WTC11 (cell line): Measurements from ENCODE around the gene TSPAN2. TPM values are rescaled to one million over a fixed set of nuclear protein-coding genes. Genes with fewer than 3 reads are reported as not detected.

Experiments used
- ATAC-seq: fragments of 200-7000 bp; cut with Tn5 transposase; 2 replicates; pipeline ENCODE4 v1.10.0; 2021; ENCODE audit warnings: mild to moderate bottlenecking, moderate library complexity
- CTCF ChIA-PET: fragments of 300-600 bp; sonication (Branson Sonifier 250); formaldehyde crosslinking; loops from one replicate; lab custom pipeline; 2021; ENCODE audit warnings: antibody characterized with exemption; lab: Charles Lee
- POLR2A ChIA-PET: fragments of 350-600 bp; sonication (Branson Sonifier 250); formaldehyde crosslinking; loops from one replicate; lab custom pipeline; 2021; ENCODE audit warnings: antibody characterized with exemption; lab: Charles Lee
- DNase-seq: peaks from one replicate; pipeline ENCODE4 v3.0.0; 2021; ENCODE audit warnings: low spot score
- H3K27ac Mint-ChIP-seq: 2 replicates; pipeline ENCODE4 v1.8.0; 2021; ENCODE audit warnings: mixed read lengths
- H3K27me3 Mint-ChIP-seq: 2 replicates; pipeline ENCODE4 v1.8.0; 2021; ENCODE audit warnings: low read depth, mild to moderate bottlenecking, moderate library complexity, mixed read lengths
- H3K36me3 Mint-ChIP-seq: 2 replicates; pipeline ENCODE4 v1.8.0; 2021; ENCODE audit warnings: mixed read lengths
- H3K4me1 Mint-ChIP-seq: 2 replicates; pipeline ENCODE4 v1.8.0; 2022; ENCODE audit warnings: mixed read lengths
- H3K4me3 Mint-ChIP-seq: 2 replicates; pipeline ENCODE4 v1.8.0; 2021; ENCODE audit warnings: mild to moderate bottlenecking, moderate library complexity, mixed read lengths
- H3K9me3 Mint-ChIP-seq: 2 replicates; pipeline ENCODE4 v1.8.0; 2021; ENCODE audit warnings: mixed read lengths
- ATF2 ChIP-seq: sonication (generic); formaldehyde crosslinking; IDR thresholded peaks from 2 replicates; pipeline ENCODE4 v1.8.1; 2022; ENCODE audit warnings: low read depth, missing genetic modification reagents, borderline replicate concordance
- ATF6 ChIP-seq: sonication (generic); formaldehyde crosslinking; IDR thresholded peaks from 2 replicates; pipeline ENCODE4 v1.8.1; 2023; ENCODE audit warnings: mild to moderate bottlenecking, missing genetic modification reagents
- E2F1 ChIP-seq: sonication (generic); formaldehyde crosslinking; IDR thresholded peaks from 2 replicates; pipeline ENCODE4 v1.8.0; 2022; ENCODE audit warnings: mild to moderate bottlenecking, missing genetic modification reagents
- ELF4 ChIP-seq: sonication (generic); formaldehyde crosslinking; IDR thresholded peaks from 2 replicates; pipeline ENCODE4 v1.8.1; 2022; ENCODE audit warnings: low read depth, mild to moderate bottlenecking, moderate library complexity, missing genetic modification reagents
- ESRRA ChIP-seq: sonication (generic); formaldehyde crosslinking; IDR thresholded peaks from 2 replicates; pipeline ENCODE4 v1.8.1; 2022; ENCODE audit warnings: mild to moderate bottlenecking, missing genetic modification reagents, borderline replicate concordance
- FOXK1 ChIP-seq: sonication (generic); formaldehyde crosslinking; IDR thresholded peaks from 2 replicates; pipeline ENCODE4 v1.8.0; 2022; ENCODE audit warnings: mild to moderate bottlenecking, moderate library complexity, missing genetic modification reagents
- FOXP1 ChIP-seq: sonication (generic); formaldehyde crosslinking; IDR thresholded peaks from 2 replicates; pipeline ENCODE4 v1.8.0; 2022; ENCODE audit warnings: missing genetic modification reagents, mild to moderate bottlenecking, moderate library complexity, borderline replicate concordance
- IRF2 ChIP-seq: sonication (generic); formaldehyde crosslinking; IDR thresholded peaks from 2 replicates; pipeline ENCODE4 v1.8.0; 2022; ENCODE audit warnings: low read depth, missing genetic modification reagents, borderline replicate concordance
- MLX ChIP-seq: sonication (generic); formaldehyde crosslinking; IDR thresholded peaks from 2 replicates; pipeline ENCODE4 v1.8.1; 2023; ENCODE audit warnings: mild to moderate bottlenecking, missing genetic modification reagents, moderate library complexity
- MXD4 ChIP-seq: fragments of 250-450 bp; sonication (Bioruptor Pico); IDR thresholded peaks from 2 replicates; pipeline ENCODE4 v1.8.0; 2021; ENCODE audit warnings: mild to moderate bottlenecking, moderate library complexity, borderline replicate concordance
- NFYB ChIP-seq: sonication (generic); formaldehyde crosslinking; conservative IDR thresholded peaks from 2 replicates; pipeline ENCODE4 v1.8.0; 2022; ENCODE audit warnings: low read depth, missing genetic modification reagents
- RELA ChIP-seq: sonication (generic); formaldehyde crosslinking; IDR thresholded peaks from 2 replicates; pipeline ENCODE4 v1.8.1; 2022; ENCODE audit warnings: missing genetic modification reagents, mild to moderate bottlenecking, borderline replicate concordance
- SMAD3 ChIP-seq: sonication (generic); formaldehyde crosslinking; IDR thresholded peaks from 2 replicates; pipeline ENCODE4 v1.8.0; 2022; ENCODE audit warnings: missing genetic modification reagents, mild to moderate bottlenecking, borderline replicate concordance
- USF1 ChIP-seq: sonication (generic); formaldehyde crosslinking; IDR thresholded peaks from 2 replicates; pipeline ENCODE4 v1.8.0; 2022; ENCODE audit warnings: mild to moderate bottlenecking, missing genetic modification reagents
- ZNF219 ChIP-seq: sonication (generic); formaldehyde crosslinking; IDR thresholded peaks from 2 replicates; pipeline ENCODE4 v1.8.0; 2023; ENCODE audit warnings: missing genetic modification reagents, mild to moderate bottlenecking, borderline replicate concordance
- ZNF232 ChIP-seq: sonication (generic); formaldehyde crosslinking; IDR thresholded peaks from 2 replicates; pipeline ENCODE4 v1.8.0; 2022; ENCODE audit warnings: mild to moderate bottlenecking, missing genetic modification reagents
- ZNF281 ChIP-seq: sonication (generic); formaldehyde crosslinking; IDR thresholded peaks from 2 replicates; pipeline ENCODE4 v1.8.0; 2023; ENCODE audit warnings: mild to moderate bottlenecking, missing genetic modification reagents
- ZNF317 ChIP-seq: sonication (generic); formaldehyde crosslinking; IDR thresholded peaks from 2 replicates; pipeline ENCODE4 v1.8.1; 2023; ENCODE audit warnings: low read depth, mild to moderate bottlenecking, moderate library complexity, missing genetic modification reagents, borderline replicate concordance
- ZNF396 ChIP-seq: fragments of 250-450 bp; sonication (Bioruptor Pico); IDR thresholded peaks from 2 replicates; pipeline ENCODE4 v1.8.0; 2021; ENCODE audit warnings: mild to moderate bottlenecking, moderate library complexity, borderline replicate concordance
- ZNF423 ChIP-seq: fragments of 250-450 bp; sonication (Bioruptor Pico); IDR thresholded peaks from 2 replicates; pipeline ENCODE4 v2.1.2; 2022; ENCODE audit warnings: mild to moderate bottlenecking, moderate library complexity
- ZNF671 ChIP-seq: fragments of 250-450 bp; sonication (Bioruptor Pico); IDR thresholded peaks from 2 replicates; pipeline ENCODE4 v1.8.0; 2021; ENCODE audit warnings: mild to moderate bottlenecking
- ZSCAN18 ChIP-seq: fragments of 250-450 bp; sonication (Bioruptor Pico); IDR thresholded peaks from 2 replicates; pipeline ENCODE4 v2.1.2; 2022; ENCODE audit warnings: mild to moderate bottlenecking, moderate library complexity
- total RNA-seq: library from RNA; stranded (reverse); gene quantifications from 3 replicates; pipeline ENCODE4 v1.2.3, GENCODE V29; 2021
- TF ChIP-seq, protein P1 (sequence below): sonication (generic); formaldehyde crosslinking; IDR thresholded peaks from 2 replicates; pipeline ENCODE4 v1.8.0; 2022; ENCODE audit warnings: mild to moderate bottlenecking, missing genetic modification reagents

The TSPAN2 gene
- total RNA-seq, 1 experiment from 2014 or later, result 12.0 TPM

GRCh38 chr1:115138973-115139372 is 49.7 kb upstream of the TSPAN2 start (continued):
- TF ChIP-seq ELF4 (CRISPR knock-in tag), result no peak
- TF ChIP-seq MLX (CRISPR knock-in tag), result no peak
- TF ChIP-seq ZSCAN18 (CRISPR knock-in tag), result no peak
- TF ChIP-seq FOXK1 (CRISPR knock-in tag), result no peak
- no peak for TF ChIP-seq ZNF281 (CRISPR knock-in tag)
- TF ChIP-seq ZNF423 (CRISPR knock-in tag), result no peak
- no peak for TF ChIP-seq E2F1
- TF ChIP-seq, protein P1, sequence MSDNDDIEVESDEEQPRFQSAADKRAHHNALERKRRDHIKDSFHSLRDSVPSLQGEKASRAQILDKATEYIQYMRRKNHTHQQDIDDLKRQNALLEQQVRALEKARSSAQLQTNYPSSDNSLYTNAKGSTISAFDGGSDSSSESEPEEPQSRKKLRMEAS (CRISPR knock-in tag), result peak; percentile 52; the same call in 1 of the 2 replicates
- TF ChIP-seq ZNF396, result no peak
- no peak for TF ChIP-seq FOXP1 (CRISPR knock-in tag)
- TF ChIP-seq ZNF317 (CRISPR knock-in tag), result no peak

DNA sequence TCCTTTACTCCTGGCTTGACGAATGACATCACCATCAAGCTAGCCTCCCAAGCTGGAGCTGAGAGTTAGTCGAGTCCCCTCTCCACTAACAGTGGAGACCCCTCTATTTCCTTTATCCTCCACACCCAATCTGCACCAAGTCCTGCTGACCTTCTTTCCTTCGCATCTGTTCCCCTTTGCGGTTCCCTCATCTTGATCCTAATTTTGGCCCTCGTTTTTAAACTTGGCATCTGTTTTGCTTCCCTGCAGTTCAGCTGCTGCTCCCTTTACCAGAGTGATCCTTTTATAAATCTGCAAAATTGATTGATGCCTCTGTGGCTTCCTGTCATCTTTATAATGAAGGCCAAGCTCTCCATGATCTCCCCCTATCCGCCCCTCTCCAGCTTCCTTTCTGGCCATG is 49.0 kb upstream of the TSPAN2 start:
- CTCF ChIA-PET, result interaction anchor here (1.1 to 4.5 kb wide), 12 partner anchors 9 to 457 kb away, joined by 3 to 36 read pairs (median 8); partner anchors contain the start of gene NGF

GRCh38 chr1:115137191-115137590 is 47.9 kb upstream of the TSPAN2 start:
- H3K9me3 Mint-ChIP-seq, result no peaks in the 10 kb centered on the region
- DNase-seq, result no peak
- ChIA-PET POLR2A (no interaction called here), CTCF (interaction anchor here (1.0 to 4.5 kb wide), 7 partner anchors 46 to 570 kb away, joined by 3 to 36 read pairs (median 5); no protein-coding TSS in a partner anchor)
- no peak overlapping the region for H3K4me3 Mint-ChIP-seq
- no peaks in the 10 kb centered on the region; the same call in none of the 2 replicates for H3K27me3 Mint-ChIP-seq
- ATAC-seq, result no peak
- no peak overlapping the region for H3K27ac Mint-ChIP-seq
- H3K36me3 Mint-ChIP-seq, result no peaks in the 10 kb centered on the region
- no peaks in the 10 kb centered on the region for H3K4me1 Mint-ChIP-seq
- no peak for TF ChIP-seq SMAD3 (CRISPR knock-in tag)
- TF ChIP-seq ZNF219 (CRISPR knock-in tag), result no peak
- no peak for TF ChIP-seq RELA (CRISPR knock-in tag)
- TF ChIP-seq ATF2, result no peak
- no peak for TF ChIP-seq NFYB (CRISPR knock-in tag)
- TF ChIP-seq ATF6 (CRISPR knock-in tag), result no peak
- TF ChIP-seq ZNF671, result no peak
- TF ChIP-seq MXD4, result no peak
- TF ChIP-seq IRF2 (CRISPR knock-in tag), result no peak
- no peak for TF ChIP-seq USF1 (CRISPR knock-in tag)
- TF ChIP-seq ESRRA (CRISPR knock-in tag), result no peak
- TF ChIP-seq ZNF232 (CRISPR knock-in tag), result no peak

More for the DNA sequence above, 49.0 kb upstream of the TSPAN2 start:
- TF ChIP-seq IRF2 (CRISPR knock-in tag), result no peak
- H3K27me3 Mint-ChIP-seq, result no peaks in the 10 kb centered on the region; the same call in none of the 2 replicates
- POLR2A ChIA-PET, result interaction anchor here (0.6 kb wide), 1 partner anchor 332 kb away, joined by 6 read pairs; no protein-coding TSS in a partner anchor
- H3K4me3 Mint-ChIP-seq, result no peak overlapping the region
- no peaks in the 10 kb centered on the region for H3K9me3 Mint-ChIP-seq
- no peak overlapping the region for H3K27ac Mint-ChIP-seq
- H3K4me1 Mint-ChIP-seq, result peaks cover 4% of the 10 kb centered on the region; the same call in 1 of the 2 replicates
- no peaks in the 10 kb centered on the region for H3K36me3 Mint-ChIP-seq
- DNase-seq (no peak), ATAC-seq (no peak)
